Measurements from ENCODE around the gene RASSF5. TPM values are rescaled to one million over a fixed set of nuclear protein-coding genes. Genes with fewer than 3 reads are reported as not detected.

Gene RASSF5
- under 1 TPM; 0.20 to 0.26 TPM for total RNA-seq
- 0.50 TPM for polyA plus RNA-seq (2013, experiment 1 of 2)
- 0.75 TPM for polyA plus RNA-seq (2013, experiment 2 of 2)
- long read RNA-seq, experiment 1 = 0 reads
- long read RNA-seq, experiment 2, partial matches to known transcripts = 0 of 1 reads
- long read RNA-seq, experiment 2, other reads (novel, unspliced or antisense) = 1 of 1 reads
- long read RNA-seq, experiment 3, partial matches to known transcripts = 0 of 2 reads
- long read RNA-seq, experiment 3, other reads (novel, unspliced or antisense) = 0 of 2 reads
- long read RNA-seq, experiment 4 = 0 reads

GRCh38 chr1:206507284-206508129 is at the start of gene RASSF5:
RASSF5 (plus strand) TSS chr1:206507531; CDS start chr1:206507603, 72 bp downstream.
- H3K27me3 Mint-ChIP-seq (ENCODE audit: insufficient read depth) = peaks cover 87% of the 10 kb centered on the region
- H3K9me3 ChIP-seq (ENCODE audit: control insufficient read depth, low read length) = no peaks in the 10 kb centered on the region

GRCh38 chr1:206459703-206460102 is 47.6 kb upstream of the RASSF5 start:
- Histone ChIP-seq H3K36me3 (ENCODE audit: control insufficient read depth, insufficient read depth, low read length) (peaks cover 89% of the 10 kb centered on the region), H3K27ac (ENCODE audit: low read depth, low read length) (no peak overlapping the region), H3K27me3 (ENCODE audit: control insufficient read depth, insufficient read depth, low read length, poor library complexity, severe bottlenecking) (no peaks in the 10 kb centered on the region), H3K9ac (ENCODE audit: extremely low read depth, low read length, poor library complexity, severe bottlenecking) (no peak overlapping the region), H3K4me1 (ENCODE audit: control insufficient read depth, insufficient read depth, low read length) (no peaks in the 10 kb centered on the region), H3K9me3 (ENCODE audit: control insufficient read depth, low read length) (no peaks in the 10 kb centered on the region), H3K4me3 (ENCODE audit: low read length) (no peak overlapping the region)
- Mint-ChIP-seq H3K4me1 (no peaks in the 10 kb centered on the region), H3K27me3 (ENCODE audit: insufficient read depth) (no peaks in the 10 kb centered on the region), H3K4me3 (no peak overlapping the region), H3K9me3 (no peaks in the 10 kb centered on the region), H3K27ac (peak overlapping the region; percentile 8), H3K36me3 (ENCODE audit: low read depth) (peaks cover 73% of the 10 kb centered on the region)
- no peak for DNase-seq
- 88 to 95% methylated on average over 2 to 4 of the region's 4 CpGs for WGBS, 2 experiments (ENCODE audit: insufficient coverage in 1 of 2, insufficient read length in 1 of 2)
- TF ChIP-seq CTCF (conservative IDR thresholded peaks at IDR 0.05) = no peak

More at GRCh38 chr1:206507284-206508129, at the start of gene RASSF5:
- peaks cover 4% of the 10 kb centered on the region for H3K4me1 ChIP-seq (ENCODE audit: control insufficient read depth, insufficient read depth, low read length)
- no peaks in the 10 kb centered on the region for H3K9me3 Mint-ChIP-seq
- H3K36me3 ChIP-seq (ENCODE audit: control insufficient read depth, insufficient read depth, low read length) = no peaks in the 10 kb centered on the region
- peaks cover 13% of the 10 kb centered on the region for H3K4me1 Mint-ChIP-seq
- 2% methylated on average over 36 to 97 of the region's 97 CpGs for WGBS, 2 experiments (ENCODE audit: insufficient coverage in 1 of 2, insufficient read length in 1 of 2)
- H3K27me3 ChIP-seq (ENCODE audit: control insufficient read depth, insufficient read depth, low read length, poor library complexity, severe bottlenecking) = peaks cover 81% of the 10 kb centered on the region
- no peak for TF ChIP-seq CTCF (conservative IDR thresholded peaks at IDR 0.05)
- H3K4me3 ChIP-seq (ENCODE audit: low read length) = peak within 1 kb of the TSS; percentile 74
- H3K27ac Mint-ChIP-seq = no peak within 1 kb of the TSS
- DNase-seq = peak; percentile 96
- H3K27ac ChIP-seq (ENCODE audit: low read depth, low read length) = no peak within 1 kb of the TSS
- H3K9ac ChIP-seq (ENCODE audit: extremely low read depth, low read length, poor library complexity, severe bottlenecking) = no peak within 1 kb of the TSS
- no peaks in the 10 kb centered on the region for H3K36me3 Mint-ChIP-seq (ENCODE audit: low read depth)
- H3K4me3 Mint-ChIP-seq = peak within 1 kb of the TSS; percentile 54

- Mint-ChIP-seq H3K27ac (no peak overlapping the region), H3K27me3 (ENCODE audit: insufficient read depth) (peaks cover under 1% of the 10 kb centered on the region), H3K9me3 (no peaks in the 10 kb centered on the region), H3K36me3 (ENCODE audit: low read depth) (peaks cover 62% of the 10 kb centered on the region), H3K4me3 (no peak overlapping the region), H3K4me1 (no peaks in the 10 kb centered on the region)
- no peaks in the 10 kb centered on the region for H3K27me3 ChIP-seq (ENCODE audit: control insufficient read depth, insufficient read depth, low read length, poor library complexity, severe bottlenecking)
- TF ChIP-seq CTCF (conservative IDR thresholded peaks at IDR 0.05) = no peak
- no peak overlapping the region for H3K4me3 ChIP-seq (ENCODE audit: low read length)
- H3K27ac ChIP-seq (ENCODE audit: low read depth, low read length) = no peak overlapping the region
- H3K4me1 ChIP-seq (ENCODE audit: control insufficient read depth, insufficient read depth, low read length) = no peaks in the 10 kb centered on the region
- H3K36me3 ChIP-seq (ENCODE audit: control insufficient read depth, insufficient read depth, low read length) = peaks cover 77% of the 10 kb centered on the region
- DNase-seq = no peak
- no peak overlapping the region for H3K9ac ChIP-seq (ENCODE audit: extremely low read depth, low read length, poor library complexity, severe bottlenecking)
- WGBS, 2 experiments (ENCODE audit: insufficient coverage in 1 of 2, insufficient read length in 1 of 2) = 94 to 100% methylated on average over 9 to 17 of the region's 17 CpGs
- H3K9me3 ChIP-seq (ENCODE audit: control insufficient read depth, low read length) = no peaks in the 10 kb centered on the region
Measured at GRCh38 chr1:206460836-206461426, 46.4 kb upstream of the RASSF5 start.
